HepG2 (cell line): ENCODE results near the gene RAET1E.
"Not testable (repeated sequence)": the region's sequence is repeated elsewhere in the genome, so short reads cannot be mapped to it uniquely, and the experiment has no call there.

ENCODE experiments used
- CHD4 ChIP-seq: fragments of 200-600 bp; sonication (generic); IDR thresholded peaks from 2 replicates; pipeline ENCODE4 v1.7.0; 2017; ENCODE audit warnings: mild to moderate bottlenecking, low read length, borderline replicate concordance
- HNRNPH1 ChIP-seq: fragments of 200-400 bp; formaldehyde crosslinking; optimal IDR thresholded peaks from 2 replicates; pipeline ENCODE3; 2017; ENCODE audit warnings: mild to moderate bottlenecking, low read depth, low read length
- IKZF4 ChIP-seq: sonication (generic); formaldehyde crosslinking; IDR thresholded peaks from 2 replicates; pipeline ENCODE4 v1.5.1; 2020; ENCODE audit warnings: borderline replicate concordance, mild to moderate bottlenecking, low read depth, missing genetic modification reagents; ENCODE audit errors: not compliant biosample characterization
- NFRKB ChIP-seq: fragments of 450-650 bp; IDR thresholded peaks from 2 replicates; pipeline ENCODE4 v1.6.1; 2017
- ZNF784 ChIP-seq: sonication (generic); formaldehyde crosslinking; IDR thresholded peaks from 2 replicates; pipeline ENCODE4 v1.5.1; 2020; ENCODE audit warnings: missing genetic modification reagents, mild to moderate bottlenecking, borderline replicate concordance

DNA sequence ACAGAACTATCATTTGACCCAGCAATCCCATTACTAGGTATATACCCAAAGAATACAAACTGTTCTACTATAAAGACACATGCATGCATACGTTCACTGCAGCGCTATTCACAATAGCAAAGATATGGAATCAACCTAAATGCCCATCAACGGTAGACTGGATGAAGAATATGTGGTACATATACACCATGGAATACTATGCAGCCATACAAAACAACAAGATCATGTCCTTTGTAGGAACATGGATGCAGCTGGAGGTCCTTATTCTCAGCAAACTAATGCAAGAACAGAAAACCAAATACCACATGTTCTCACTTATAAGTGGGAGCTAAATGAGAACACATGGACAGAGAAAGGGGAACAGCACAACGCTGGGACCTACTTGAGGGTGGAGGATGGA, 49.6 kb downstream of the RAET1E start:
- not testable (repeated sequence) for TF ChIP-seq HNRNPH1; CHD4; IKZF4 (CRISPR knock-in tag); ZNF784; NFRKB
